ENCODE results near the gene PLCB4.
A peak's percentile ranks its signal among the peaks of the same experiment; 100 is the strongest.

Gene PLCB4

DNA sequence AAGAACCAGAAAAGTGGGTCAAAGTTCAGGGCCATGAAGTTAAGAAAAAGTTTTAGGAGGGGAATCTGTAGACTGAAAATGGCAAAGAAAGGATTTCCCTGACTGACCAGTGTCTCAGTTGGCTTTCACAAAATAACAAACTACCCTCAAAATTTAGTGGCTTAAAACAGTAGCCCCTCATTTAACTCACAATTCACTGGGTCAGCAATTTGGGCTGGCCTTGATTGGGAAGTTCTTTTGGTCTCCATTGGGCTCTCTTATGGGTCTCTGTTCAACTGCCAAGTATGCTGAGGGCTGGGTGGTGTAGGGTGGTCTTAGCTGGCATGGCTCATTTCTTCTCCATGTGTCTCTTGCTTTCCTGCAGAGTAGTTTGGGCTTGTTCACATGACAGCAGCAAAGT lies 161.5 kb downstream of the PLCB4 start:
- FAIRE-seq: no peak

GRCh38 chr20:9233804-9234203 lies 164.9 kb downstream of the PLCB4 start:
- FAIRE-seq: no peak

DNA sequence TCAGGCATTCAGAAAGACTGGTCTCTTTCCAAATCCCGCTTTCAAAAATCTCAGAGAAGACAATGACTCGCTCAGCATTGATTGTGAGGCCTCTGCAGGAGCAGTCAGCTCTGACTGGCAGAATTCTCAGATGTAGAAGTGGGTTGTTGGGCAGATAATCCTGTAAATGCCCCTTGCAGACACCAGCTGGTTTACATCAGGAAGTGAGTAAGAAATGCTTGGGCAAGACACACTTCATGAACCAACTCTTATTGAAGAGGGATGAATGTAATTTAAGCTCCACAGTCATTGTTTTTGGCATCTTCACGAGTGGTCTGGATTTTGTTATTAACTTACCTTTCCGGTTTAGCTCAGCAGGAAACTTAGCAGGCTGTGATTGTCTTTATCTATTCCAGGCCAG lies 166.6 kb downstream of the PLCB4 start:
- no peak for FAIRE-seq

GRCh38 chr20:9236458-9236857 lies 167.6 kb downstream of the PLCB4 start:
- no peak for FAIRE-seq

DNA sequence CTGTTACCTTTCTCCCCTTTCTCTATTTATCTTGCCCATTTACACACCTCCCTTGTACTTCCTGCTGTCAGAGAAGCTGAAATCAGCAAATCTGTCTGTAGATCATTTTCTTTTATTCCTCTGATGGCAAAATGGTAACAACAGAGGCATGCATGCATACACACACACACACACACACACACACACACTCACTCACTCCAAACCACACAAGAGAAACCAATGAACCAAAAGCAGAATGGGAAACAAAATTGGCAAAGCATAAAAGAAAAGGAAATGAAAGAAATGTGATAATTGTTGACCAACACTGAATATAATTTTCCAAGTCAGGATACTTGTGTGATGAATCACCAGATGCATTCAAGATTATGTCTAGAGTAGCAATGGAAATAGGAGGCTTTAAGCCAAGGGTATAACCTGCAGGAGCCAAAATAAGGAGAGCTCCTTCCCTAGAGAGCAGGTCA lies 172.4 kb downstream of the PLCB4 start:
- peak; percentile 69 for FAIRE-seq

- no peak for FAIRE-seq
These were observed 173.0 kb downstream of the PLCB4 start for GRCh38 chr20:9241721-9242427.

DNA sequence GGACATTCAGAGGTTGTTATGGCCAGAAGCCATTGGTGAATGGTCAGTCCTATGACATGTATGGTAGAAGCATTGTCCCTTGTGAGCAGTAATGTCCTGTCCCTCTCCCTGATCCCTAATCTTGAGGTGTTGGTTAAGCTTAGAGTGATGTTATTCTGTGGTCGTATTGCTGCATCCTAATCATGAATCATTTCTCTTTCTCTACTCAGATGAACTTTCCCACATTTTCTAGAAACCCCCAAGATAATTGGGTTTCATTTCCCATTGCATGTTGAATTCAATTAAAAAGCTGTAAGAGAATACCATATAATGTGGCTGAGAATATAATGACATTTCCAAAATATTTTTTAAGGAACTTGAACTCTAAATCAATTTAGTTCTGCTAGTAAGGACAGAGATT lies 175.1 kb downstream of the PLCB4 start:
- FAIRE-seq: no peak

GRCh38 chr20:9244811-9245210 lies 175.9 kb downstream of the PLCB4 start:
- FAIRE-seq: no peak

- no peak for FAIRE-seq
These were observed 177.8 kb downstream of the PLCB4 start for GRCh38 chr20:9246731-9247130.

DNA sequence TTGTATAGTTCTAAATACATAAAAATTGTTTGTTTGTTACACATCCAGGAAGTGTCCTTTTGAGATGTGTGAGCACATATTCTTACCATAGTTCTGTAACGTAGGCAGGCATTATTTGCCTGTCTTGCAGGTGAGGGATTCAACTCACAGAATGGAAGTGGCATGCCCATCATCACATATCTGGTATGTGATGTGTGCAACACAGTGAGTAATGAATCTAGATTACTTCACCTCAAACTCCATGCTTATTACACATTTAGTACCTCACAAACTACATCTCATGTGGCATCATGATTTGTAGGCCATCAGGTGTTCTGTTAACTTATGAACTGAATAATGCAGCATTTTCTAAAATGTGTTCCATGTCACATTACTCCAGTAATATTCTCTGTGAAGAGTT lies 181.6 kb downstream of the PLCB4 start:
- FAIRE-seq: no peak

GRCh38 chr20:9253006-9253539 lies 184.2 kb downstream of the PLCB4 start:
- FAIRE-seq: no peak

- FAIRE-seq: no peak
These were observed 186.3 kb downstream of the PLCB4 start for GRCh38 chr20:9255171-9255570.

DNA sequence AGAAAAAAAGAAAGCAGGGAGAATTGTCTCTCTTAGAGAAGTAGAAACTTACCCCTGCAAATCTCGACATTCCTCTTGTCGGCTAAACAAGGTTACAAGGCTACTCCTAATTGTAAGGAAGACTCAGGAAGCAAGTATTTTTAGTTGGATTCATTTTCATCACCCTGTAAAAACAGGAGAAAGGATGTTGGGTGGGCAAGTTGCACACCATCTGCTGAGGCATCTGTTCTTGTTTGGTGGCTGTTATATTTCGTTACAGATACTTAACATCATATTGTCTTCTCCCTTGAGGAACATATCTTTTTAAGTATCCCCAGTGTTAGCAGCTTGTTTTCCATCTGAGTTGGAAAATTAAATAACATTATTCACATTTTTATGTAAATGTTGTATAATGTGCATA lies 187.5 kb downstream of the PLCB4 start:
- no peak for FAIRE-seq

DNA sequence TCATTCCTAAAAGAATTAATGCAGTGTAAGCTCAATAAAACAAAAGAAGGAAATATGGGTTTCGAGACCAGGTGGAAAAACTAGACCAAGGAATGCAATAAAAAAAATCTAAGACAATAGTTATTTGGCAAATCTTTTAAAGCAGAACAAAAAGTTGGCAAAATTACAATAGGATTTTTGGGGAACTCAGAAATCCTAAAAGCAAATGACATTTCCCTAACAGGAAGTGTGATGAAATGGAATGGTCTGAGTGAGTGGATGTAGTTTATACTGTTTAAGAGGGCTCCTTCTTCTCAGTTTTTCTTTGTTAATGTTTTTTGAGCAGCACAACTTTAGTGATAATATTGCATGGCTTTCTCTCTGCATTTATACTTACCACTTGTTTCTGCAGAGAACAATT lies 190.0 kb downstream of the PLCB4 start:
- peak; percentile 35 for FAIRE-seq

GRCh38 chr20:9260027-9260426 lies 191.1 kb downstream of the PLCB4 start:
- FAIRE-seq: no peak

GRCh38 chr20:9261781-9262180 lies 192.9 kb downstream of the PLCB4 start:
- no peak for FAIRE-seq

DNA sequence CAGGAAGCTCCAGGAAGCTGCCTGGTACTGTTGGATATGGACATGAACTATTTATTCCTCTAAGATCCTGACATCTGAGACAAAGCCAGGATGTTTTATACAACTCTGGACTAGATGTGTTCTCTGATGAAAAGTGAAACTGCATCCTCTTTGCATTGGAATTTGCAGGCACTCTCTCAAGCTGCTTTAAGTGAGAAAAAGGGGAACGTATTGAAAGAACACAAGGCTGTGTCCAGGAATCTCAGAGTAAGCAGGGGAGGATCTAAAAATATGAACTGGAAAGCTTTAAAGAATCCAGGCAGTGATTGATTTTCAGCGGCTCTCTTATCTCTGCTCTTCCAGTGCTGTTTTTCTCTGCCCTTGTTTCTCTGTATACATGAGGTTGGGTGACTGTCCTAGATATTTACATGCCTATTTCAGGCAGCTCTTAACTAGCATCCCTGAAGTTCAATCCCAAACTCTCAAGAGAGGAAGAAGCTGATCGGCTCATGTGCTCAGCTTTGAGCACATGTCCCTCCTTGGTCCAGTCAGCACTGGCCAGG lies 193.8 kb downstream of the PLCB4 start:
- FAIRE-seq: no peak

- no peak for FAIRE-seq
These were observed 200.5 kb downstream of the PLCB4 start for GRCh38 chr20:9269280-9269971.

- no peak for FAIRE-seq
These were observed 201.9 kb downstream of the PLCB4 start for GRCh38 chr20:9270831-9271230.

- FAIRE-seq: no peak
These were observed 208.1 kb downstream of the PLCB4 start for GRCh38 chr20:9276966-9277468.

DNA sequence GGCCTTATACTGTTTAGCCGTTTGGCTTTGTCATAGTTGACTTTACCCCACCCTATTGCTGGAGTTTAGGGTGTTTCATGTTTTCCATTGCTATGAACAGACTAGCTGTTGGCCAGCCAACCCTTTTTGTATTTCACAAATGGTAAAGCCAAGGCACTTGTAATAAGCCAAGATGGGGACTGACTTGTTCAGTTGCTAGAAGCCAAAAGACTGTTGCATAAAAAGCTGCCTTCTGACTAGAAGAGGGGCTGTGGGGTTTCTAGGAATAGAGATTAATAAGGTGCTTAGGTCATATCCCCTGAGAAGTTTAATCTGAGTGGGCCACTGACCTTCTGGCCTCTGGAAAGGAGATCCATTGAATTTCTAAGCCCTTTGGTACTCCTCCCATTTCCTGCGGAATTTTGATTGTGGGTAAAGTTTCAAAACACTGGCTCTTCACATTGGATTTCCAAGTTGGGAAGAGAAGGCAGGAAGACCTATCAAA lies 211.1 kb downstream of the PLCB4 start:
- FAIRE-seq: no peak

DNA sequence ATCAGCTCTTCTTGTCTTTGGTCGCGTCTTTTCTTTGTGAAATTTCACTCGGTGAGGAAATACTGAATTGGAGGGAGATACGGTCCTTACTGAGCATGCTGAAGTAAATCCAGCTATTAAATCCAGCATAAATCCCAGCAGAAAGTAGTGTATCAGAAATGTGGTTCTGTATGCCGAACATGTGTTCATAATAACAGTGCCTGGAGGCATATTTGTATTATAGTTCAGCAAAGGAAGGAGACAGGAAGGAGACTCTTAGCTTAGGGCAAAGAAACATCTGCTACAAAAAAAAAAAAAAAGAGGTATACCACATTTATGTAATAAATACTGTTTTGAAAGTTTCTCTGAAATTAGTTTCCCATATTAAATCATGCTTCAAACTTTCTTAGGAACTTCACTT lies 211.8 kb downstream of the PLCB4 start:
- FAIRE-seq: no peak

DNA sequence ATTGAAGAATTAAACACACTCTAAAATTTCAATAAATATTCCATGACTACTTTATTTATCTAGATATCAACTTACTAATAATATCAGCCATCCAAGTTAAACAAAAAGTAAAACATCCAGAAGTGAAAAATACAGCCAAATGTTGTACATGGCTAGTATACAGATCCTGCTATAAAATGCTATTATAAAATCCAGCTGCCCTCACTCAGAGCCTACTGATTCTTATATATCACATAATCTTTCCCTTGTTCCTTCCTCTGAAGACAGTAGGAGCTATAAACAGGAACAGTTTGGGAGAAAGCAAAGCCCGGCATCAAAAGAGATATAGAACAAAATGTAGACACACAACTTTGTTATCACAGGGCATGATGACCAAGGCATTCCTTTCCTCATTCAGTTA lies 212.9 kb downstream of the PLCB4 start:
- FAIRE-seq: no peak

GRCh38 chr20:9285617-9286016 lies 216.7 kb downstream of the PLCB4 start:
- no peak for FAIRE-seq
